Measurements from ENCODE around the gene EMSY.

Gene EMSY

DNA sequence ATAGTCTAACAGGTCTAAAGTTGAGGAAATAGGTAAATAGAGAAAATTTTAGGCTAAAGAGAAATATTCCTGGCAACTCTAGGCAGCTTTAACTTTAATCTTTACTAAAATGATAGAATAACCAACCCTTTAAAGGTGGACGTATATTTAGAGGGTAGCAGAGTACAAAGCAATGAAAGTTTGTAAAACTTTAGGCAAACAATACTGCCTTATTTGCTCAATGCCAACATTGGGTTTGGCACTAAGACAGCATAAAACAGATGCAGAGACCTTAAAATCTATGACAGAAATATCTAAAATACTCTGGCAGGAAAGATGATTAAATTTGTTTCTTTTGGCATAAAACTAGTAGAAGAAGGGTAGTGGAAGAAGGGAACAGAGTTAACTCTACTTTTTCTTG is 70.7 kb downstream of the EMSY start:
- H3K9me3 Mint-ChIP-seq, result no peaks in the 10 kb centered on the region
- no peak overlapping the region for H3K4me3 Mint-ChIP-seq
- peaks cover 12% of the 10 kb centered on the region for H3K36me3 Mint-ChIP-seq
- DNase-seq (ENCODE audit: low spot score in 2 of 2) (no peak), ATAC-seq (ENCODE audit: low read depth) (no peak)
- no peaks in the 10 kb centered on the region for H3K27me3 Mint-ChIP-seq
- no peaks in the 10 kb centered on the region for H3K4me1 Mint-ChIP-seq
- no peak overlapping the region for H3K27ac Mint-ChIP-seq

DNA sequence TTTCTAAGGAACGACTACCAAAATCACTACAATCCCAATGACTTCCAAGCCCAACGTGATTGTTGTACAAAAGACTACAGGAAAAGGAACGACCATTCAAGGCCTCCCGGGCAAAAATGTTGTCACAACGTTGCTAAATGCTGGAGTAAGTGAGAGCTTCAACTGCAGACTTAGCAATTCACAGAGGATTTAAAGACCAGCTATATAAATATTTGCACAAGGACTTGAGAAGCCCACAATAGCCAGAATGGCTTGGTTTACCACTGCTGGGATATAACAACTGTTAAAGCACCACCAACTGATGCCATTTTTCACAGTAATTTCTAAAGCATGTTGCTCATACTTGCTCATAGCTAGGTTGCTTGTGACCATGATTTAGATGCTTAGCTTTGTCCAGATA is 78.3 kb downstream of the EMSY start:
- no peak for ATAC-seq (ENCODE audit: low read depth)
- Mint-ChIP-seq H3K27ac (no peak overlapping the region), H3K9me3 (no peaks in the 10 kb centered on the region), H3K4me1 (no peaks in the 10 kb centered on the region), H3K27me3 (no peaks in the 10 kb centered on the region), H3K36me3 (peaks cover 19% of the 10 kb centered on the region), H3K4me3 (no peak overlapping the region)
- DNase-seq (ENCODE audit: low spot score in 2 of 2), result no peak

DNA sequence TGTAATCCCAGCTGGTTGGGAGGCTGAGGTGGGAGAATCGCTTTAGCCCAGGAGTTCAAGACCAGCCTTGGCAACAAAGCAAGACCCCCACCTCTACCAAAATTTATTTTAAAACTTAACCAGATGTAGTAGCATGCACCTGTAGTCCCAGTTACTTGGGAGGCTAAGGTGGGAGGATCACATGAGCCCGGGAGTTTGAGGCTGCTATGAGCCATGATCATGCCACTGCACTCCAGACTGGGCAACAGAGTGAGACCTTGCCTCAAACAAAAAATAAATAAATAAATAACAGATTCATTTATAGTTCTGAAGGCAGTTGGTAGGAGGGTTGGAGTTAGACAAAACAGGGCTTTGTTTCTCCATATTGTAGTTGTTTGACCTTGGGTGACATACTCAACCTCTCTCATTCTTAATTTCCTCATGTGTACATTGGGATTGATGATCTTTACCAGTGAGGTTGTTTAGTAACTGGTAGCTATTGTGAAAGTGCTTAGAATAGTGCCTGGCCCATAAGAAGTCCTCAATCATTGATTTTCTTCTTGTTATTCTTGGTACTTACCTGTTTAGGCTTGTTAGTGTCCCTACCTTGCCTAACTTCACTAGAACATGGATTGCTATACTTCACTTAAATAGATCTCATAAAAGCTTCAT is 79.1 kb downstream of the EMSY start:
- ATAC-seq (ENCODE audit: low read depth) (no peak), DNase-seq (ENCODE audit: low spot score in 2 of 2) (no peak)
- Mint-ChIP-seq H3K9me3 (no peaks in the 10 kb centered on the region), H3K4me3 (no peak overlapping the region), H3K36me3 (peaks cover 21% of the 10 kb centered on the region), H3K27me3 (no peaks in the 10 kb centered on the region), H3K4me1 (no peaks in the 10 kb centered on the region), H3K27ac (no peak overlapping the region)

DNA sequence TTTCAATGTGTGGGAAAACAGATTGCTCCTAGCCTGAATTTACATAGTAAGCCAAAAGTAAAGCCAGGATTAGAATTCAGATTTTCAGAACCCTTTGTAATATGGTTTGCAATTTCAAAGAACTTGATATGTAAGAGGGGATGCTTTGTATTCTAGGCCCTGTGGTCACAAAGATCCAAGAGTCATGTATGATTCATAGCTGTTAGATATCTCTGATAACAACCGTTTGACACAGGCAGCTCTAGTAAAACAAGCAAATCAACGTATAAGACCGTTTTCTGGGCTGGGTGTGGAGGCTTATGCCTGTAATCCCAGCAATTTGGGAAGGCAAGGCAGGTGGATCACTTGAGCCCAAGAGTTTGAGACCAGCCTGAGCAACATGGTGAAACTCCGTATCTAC is 79.6 kb downstream of the EMSY start:
- Mint-ChIP-seq H3K4me3 (no peak overlapping the region), H3K4me1 (no peaks in the 10 kb centered on the region), H3K9me3 (no peaks in the 10 kb centered on the region), H3K27ac (no peak overlapping the region), H3K36me3 (peaks cover 24% of the 10 kb centered on the region), H3K27me3 (no peaks in the 10 kb centered on the region)
- no peak for ATAC-seq (ENCODE audit: low read depth)
- DNase-seq (ENCODE audit: low spot score in 2 of 2), result no peak

DNA sequence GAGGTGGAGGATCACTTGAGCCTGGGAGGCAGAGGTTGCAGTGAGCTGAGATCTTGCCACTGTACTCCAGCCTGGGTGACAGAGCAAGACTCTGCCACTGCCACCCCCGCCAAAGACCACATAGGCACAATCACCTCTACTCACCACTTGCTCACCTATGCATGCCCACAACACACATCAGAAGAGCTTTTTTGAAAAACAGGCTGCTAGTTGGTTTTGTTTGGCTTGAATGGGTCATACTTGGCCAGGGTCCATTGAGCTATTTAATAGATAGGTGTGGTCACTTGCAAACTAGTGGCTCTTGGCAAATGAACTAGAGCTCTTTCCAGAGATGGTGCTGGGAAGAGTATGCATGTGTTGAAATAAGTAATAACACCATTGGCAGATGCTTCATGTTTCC is 80.1 kb downstream of the EMSY start:
- H3K27ac Mint-ChIP-seq, result no peak overlapping the region
- DNase-seq (ENCODE audit: low spot score in 2 of 2) (no peak), ATAC-seq (ENCODE audit: low read depth) (no peak)
- peaks cover 27% of the 10 kb centered on the region for H3K36me3 Mint-ChIP-seq
- no peaks in the 10 kb centered on the region for H3K4me1 Mint-ChIP-seq
- no peak overlapping the region for H3K4me3 Mint-ChIP-seq
- no peaks in the 10 kb centered on the region for H3K27me3 Mint-ChIP-seq
- H3K9me3 Mint-ChIP-seq, result no peaks in the 10 kb centered on the region

DNA sequence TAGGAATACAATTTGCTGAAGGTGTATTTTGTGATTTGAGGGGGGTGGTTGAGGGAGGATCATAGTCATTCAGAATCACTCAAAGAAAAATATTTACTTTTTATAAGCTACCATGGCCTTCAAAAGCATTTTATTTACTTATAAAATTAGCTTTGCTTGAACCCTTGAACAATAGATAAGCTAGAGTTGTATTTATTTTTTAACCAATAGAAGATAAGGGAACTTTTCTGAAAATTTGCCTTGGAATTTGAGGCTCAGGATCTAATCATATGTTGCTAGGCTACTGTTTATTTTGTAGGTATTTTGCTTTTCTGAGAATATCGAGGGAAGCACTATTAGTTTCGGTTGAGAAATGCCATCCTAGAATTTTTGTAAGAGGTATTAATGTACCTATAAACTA is 82.1 kb downstream of the EMSY start:
- DNase-seq (ENCODE audit: low spot score in 2 of 2), result no peak
- Mint-ChIP-seq H3K9me3 (no peaks in the 10 kb centered on the region), H3K36me3 (peaks cover 25% of the 10 kb centered on the region), H3K4me1 (no peaks in the 10 kb centered on the region), H3K4me3 (no peak overlapping the region), H3K27ac (no peak overlapping the region), H3K27me3 (no peaks in the 10 kb centered on the region)
- ATAC-seq (ENCODE audit: low read depth), result no peak

DNA sequence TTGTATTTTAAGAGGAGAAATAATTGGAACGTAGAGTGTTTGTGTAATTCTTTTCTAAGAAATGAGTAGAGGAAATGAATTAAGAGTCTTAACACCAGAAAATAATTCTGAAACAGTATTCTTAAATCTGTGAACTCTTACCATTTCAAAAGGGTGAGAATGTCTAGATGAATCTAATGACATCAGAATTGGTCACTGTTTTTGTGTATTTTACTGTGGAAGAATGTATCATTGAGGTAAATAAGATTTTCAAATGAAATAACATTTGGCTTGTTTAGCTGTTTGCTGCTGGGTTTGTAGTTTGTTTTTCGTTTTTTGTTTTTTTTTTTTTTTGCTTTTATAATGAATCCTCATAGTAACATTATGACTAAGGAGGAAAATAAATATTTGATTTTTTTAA is 97.6 kb downstream of the EMSY start:
- Mint-ChIP-seq H3K27me3 (no peaks in the 10 kb centered on the region), H3K27ac (no peak overlapping the region), H3K9me3 (no peaks in the 10 kb centered on the region), H3K36me3 (peaks cover 43% of the 10 kb centered on the region), H3K4me3 (no peak overlapping the region), H3K4me1 (no peaks in the 10 kb centered on the region)
- ATAC-seq (ENCODE audit: low read depth) (no peak), DNase-seq (ENCODE audit: low spot score in 2 of 2) (no peak)

DNA sequence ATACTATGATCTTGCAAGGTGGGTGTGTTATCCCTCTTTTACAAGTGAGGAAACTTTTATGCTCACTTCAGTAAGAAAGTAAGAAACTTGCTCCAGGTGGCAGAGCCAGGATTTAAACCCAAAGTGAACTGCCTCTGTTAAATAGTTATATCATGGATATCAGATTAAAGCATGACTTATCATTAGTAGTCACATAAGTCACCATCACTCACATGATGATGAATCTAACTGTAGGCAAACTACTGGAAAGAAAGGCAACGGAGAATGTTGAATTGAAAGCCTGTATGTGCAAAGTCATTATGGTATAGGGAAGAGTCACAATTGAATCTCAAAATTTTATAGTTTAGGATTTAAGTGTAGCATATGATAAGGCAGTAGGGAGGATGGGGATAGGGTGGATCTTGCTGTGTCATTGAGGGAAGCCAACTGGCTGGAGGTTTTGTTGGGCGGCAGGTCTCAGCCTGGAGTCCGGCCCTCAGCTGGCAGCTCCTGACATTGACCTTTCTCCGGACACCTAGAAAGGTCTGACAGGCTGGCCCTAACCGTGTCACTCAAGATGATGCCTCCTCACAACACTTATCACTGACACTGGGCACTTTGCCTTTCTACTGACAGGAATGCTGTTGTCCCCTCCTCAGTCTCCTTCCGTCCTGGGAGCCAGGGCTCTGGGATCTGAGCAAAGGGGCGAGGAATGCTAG is 98.3 kb downstream of the EMSY start:
- ATAC-seq (ENCODE audit: low read depth) (no peak), DNase-seq (ENCODE audit: low spot score in 2 of 2) (no peak)
- Mint-ChIP-seq H3K27me3 (no peaks in the 10 kb centered on the region), H3K9me3 (no peaks in the 10 kb centered on the region), H3K27ac (no peak overlapping the region), H3K4me1 (no peaks in the 10 kb centered on the region), H3K4me3 (no peak overlapping the region), H3K36me3 (peaks cover 41% of the 10 kb centered on the region)

DNA sequence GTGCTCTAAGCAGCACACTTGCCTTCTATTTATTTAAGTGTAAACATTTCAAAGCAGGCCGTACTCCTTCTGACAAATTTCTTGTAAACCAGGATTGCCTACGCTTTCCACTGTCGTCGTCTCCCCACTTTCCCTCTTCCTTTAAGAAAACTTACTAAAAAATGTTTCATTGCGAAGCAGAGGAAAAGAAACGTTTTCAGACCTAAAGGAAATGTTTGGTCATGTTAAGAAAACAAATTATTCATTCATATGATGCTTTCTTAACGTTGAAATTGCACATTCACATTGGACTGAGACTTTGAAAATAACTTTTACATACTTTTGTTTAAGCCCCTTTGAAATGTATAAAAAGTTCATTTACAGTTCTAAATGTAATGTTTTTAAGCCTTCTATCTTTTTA is 106.0 kb downstream of the EMSY start:
- H3K9me3 Mint-ChIP-seq, result no peaks in the 10 kb centered on the region
- H3K36me3 Mint-ChIP-seq, result peaks cover 14% of the 10 kb centered on the region
- ATAC-seq (ENCODE audit: low read depth) (no peak), DNase-seq (ENCODE audit: low spot score in 2 of 2) (no peak)
- no peak overlapping the region for H3K27ac Mint-ChIP-seq
- no peak overlapping the region for H3K4me3 Mint-ChIP-seq
- H3K4me1 Mint-ChIP-seq, result no peaks in the 10 kb centered on the region
- no peaks in the 10 kb centered on the region for H3K27me3 Mint-ChIP-seq

DNA sequence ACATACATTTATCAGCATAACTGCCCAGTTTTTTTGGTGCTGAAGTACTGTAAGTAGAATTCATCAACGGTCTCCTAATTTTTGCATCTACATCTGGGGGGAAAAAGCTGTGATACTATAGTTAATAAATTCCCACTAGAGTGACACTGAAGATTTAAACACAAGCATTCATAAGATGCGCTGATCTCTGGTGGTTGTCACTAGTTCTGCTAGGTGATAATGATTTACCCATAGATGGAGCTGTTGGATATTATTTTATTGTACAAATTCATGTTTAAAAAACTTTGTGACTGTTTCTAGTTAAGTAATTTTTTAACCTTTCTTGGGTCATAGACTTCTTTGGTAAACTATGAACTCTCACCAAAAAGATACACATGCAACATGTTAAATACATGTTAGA is 106.6 kb downstream of the EMSY start:
- Mint-ChIP-seq H3K9me3 (no peaks in the 10 kb centered on the region), H3K27me3 (no peaks in the 10 kb centered on the region), H3K36me3 (peaks cover 10% of the 10 kb centered on the region), H3K4me1 (no peaks in the 10 kb centered on the region), H3K27ac (no peak overlapping the region), H3K4me3 (no peak overlapping the region)
- ATAC-seq (ENCODE audit: low read depth) (no peak), DNase-seq (ENCODE audit: low spot score in 2 of 2) (no peak)

DNA sequence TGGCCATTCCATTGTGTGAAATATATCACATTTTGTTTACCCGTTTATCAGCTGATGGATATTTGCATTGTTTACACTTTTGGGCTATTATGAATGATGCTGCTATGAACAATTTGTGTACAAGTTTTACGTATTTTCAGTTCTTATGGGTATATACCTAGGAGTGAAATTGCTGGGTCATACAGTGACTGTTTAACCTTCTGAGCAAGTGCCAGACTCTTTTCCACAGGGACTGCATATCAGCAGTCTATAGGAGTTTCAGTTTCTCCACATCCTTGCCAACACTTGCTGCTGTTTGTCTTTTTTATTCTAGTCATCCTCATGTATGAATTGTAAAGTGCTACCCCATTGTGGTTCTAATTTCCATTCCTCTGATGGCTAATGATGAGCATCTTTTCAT is 108.2 kb downstream of the EMSY start:
- Mint-ChIP-seq H3K27ac (no peak overlapping the region), H3K4me3 (no peak overlapping the region)
- no peak for ATAC-seq (ENCODE audit: low read depth)

DNA sequence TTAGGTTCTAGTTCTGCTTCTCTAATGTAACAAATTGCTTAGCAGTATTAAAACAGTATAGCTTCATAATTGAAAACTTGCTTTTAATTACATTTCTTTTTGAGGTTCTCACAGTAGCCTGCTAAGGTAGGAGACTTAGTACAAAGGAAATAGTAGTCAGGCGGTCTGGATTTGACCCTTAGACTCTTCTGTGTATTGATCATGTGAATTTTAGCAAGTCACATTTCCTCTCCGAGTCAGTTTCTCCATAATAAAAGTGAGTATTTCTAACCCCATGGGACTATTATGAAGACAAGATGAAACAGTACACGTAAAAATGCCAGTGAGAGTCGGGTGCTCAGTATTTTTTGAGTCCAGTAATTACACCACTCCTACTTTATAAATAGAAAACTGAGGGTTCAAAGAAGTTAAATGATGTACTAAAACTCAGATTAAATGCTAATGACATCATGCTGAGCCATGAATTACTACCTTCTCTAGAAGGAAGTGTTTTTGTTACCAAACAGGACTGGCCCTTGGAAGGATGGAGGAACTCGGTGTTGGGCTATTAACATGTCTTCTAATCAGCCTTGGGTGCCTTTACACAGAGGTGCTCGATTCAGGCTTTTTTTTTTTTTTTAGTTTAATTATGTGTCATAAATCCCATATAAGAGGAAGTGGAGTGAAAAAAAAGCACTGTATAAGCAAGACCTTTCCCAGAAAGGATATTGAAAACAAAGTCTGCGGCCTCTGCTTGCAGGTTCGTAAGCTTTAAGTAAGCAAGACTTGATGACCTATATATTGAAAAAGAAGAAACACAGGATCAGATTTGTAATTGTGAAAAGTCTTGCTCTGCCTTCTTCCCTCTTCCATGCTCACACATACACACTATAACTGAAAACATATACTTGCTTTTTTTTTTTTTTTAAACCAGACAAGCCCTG is 109.0 kb downstream of the EMSY start:
- Mint-ChIP-seq H3K27me3 (peaks cover 5% of the 10 kb centered on the region), H3K4me1 (no peaks in the 10 kb centered on the region), H3K36me3 (peaks cover 6% of the 10 kb centered on the region), H3K27ac (no peak overlapping the region), H3K4me3 (no peak overlapping the region), H3K9me3 (peaks cover 1% of the 10 kb centered on the region)
- DNase-seq (ENCODE audit: low spot score in 2 of 2) (no peak), ATAC-seq (ENCODE audit: low read depth) (no peak)

More for the DNA sequence above, 108.2 kb downstream of the EMSY start:
- no peaks in the 10 kb centered on the region for H3K4me1 Mint-ChIP-seq
- H3K27me3 Mint-ChIP-seq, result no peaks in the 10 kb centered on the region
- peaks cover 1% of the 10 kb centered on the region for H3K9me3 Mint-ChIP-seq
- no peak for DNase-seq (ENCODE audit: low spot score in 2 of 2)
- H3K36me3 Mint-ChIP-seq, result peaks cover 7% of the 10 kb centered on the region

DNA sequence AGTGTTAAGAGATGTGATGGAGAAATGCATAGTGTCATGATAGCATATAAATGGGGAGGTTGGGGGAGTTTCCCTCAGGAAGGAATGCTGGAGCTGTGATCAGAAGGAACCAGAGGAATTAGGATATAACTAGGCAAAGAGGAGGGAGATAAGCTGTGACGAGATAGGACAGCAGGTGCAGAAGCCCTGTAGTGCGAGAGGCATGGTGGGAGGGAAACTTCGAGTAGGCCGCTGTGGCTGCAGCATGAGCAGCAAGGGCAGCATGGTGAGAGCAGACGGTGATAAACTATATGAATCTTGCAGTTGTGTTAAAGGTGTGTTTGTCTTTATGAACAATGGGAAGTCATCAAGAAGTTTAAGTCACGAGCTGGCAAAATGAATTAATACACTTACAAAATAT is 109.9 kb downstream of the EMSY start:
- Mint-ChIP-seq H3K9me3 (peaks cover 1% of the 10 kb centered on the region), H3K27me3 (peaks cover 7% of the 10 kb centered on the region), H3K36me3 (peaks cover 4% of the 10 kb centered on the region), H3K4me3 (no peak overlapping the region), H3K4me1 (no peaks in the 10 kb centered on the region), H3K27ac (no peak overlapping the region)
- DNase-seq (ENCODE audit: low spot score in 2 of 2) (no peak), ATAC-seq (ENCODE audit: low read depth) (no peak)

DNA sequence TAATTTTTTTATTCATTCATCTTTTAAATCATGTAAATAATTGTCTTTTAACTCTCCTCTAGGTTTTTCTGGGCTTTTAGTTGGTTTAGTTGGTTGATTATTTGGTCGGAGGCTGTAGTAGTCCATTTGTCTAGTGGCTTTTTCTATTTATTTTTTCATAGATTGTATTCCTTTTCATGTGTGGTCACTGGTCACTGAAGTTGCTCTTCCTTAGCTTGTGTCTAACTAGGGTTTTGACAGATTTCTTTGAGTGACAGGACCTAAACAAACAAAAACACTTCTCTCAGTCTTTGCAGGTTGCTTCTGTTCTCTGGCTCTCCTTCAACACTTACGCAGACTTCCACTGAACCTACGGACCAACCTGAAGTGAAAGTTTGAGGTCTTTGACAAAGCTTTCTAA is 112.6 kb downstream of the EMSY start:
- H3K4me1 Mint-ChIP-seq, result no peaks in the 10 kb centered on the region
- H3K9me3 Mint-ChIP-seq, result peaks cover 1% of the 10 kb centered on the region
- H3K27me3 Mint-ChIP-seq, result peaks cover 16% of the 10 kb centered on the region
- no peaks in the 10 kb centered on the region for H3K36me3 Mint-ChIP-seq
- ATAC-seq (ENCODE audit: low read depth) (no peak), DNase-seq (ENCODE audit: low spot score in 2 of 2) (no peak)
- no peak overlapping the region for H3K27ac Mint-ChIP-seq
- no peak overlapping the region for H3K4me3 Mint-ChIP-seq
